ENCODE results near the gene CCDC28A.

Gene CCDC28A

DNA sequence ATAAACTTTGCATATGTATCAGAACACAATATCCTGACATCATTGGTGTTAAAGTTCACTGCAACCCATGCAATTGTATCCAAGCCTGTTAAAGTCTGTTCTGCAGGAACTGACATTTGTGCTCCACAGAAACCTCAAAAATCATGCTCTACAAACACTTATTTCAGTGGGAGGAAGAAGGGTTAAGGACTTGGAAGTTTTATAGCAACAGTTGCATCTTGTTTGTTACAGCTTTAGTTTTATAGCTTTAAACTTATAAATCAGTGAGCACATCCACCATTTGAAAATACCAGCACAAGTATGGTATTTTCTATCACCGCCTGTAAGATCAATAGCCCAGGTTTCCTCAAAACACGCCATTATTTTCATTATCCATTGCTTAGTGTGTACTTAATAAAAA is 23.2 kb downstream of the CCDC28A start:
- H3K27ac ChIP-seq (ENCODE audit: low read depth, low read length), result no peak overlapping the region
- peak overlapping the region; percentile 60; the same call in 1 of the 2 replicates for H3K4me3 ChIP-seq (ENCODE audit: low read length)
- 89% methylated on average over 2 of the region's 2 CpGs for WGBS
- no peak overlapping the region for H3K9ac ChIP-seq (ENCODE audit: low read depth, low read length)
- H3K4me1 ChIP-seq (ENCODE audit: insufficient read depth, low read length), result no peaks in the 10 kb centered on the region
- peaks cover 20% of the 10 kb centered on the region for H3K27me3 ChIP-seq (ENCODE audit: insufficient read depth, low read length)
- no peaks in the 10 kb centered on the region for H3K36me3 ChIP-seq (ENCODE audit: insufficient read depth, low read length)
- no peaks in the 10 kb centered on the region for H3K9me3 ChIP-seq (ENCODE audit: insufficient read depth, low read depth, low read length)

DNA sequence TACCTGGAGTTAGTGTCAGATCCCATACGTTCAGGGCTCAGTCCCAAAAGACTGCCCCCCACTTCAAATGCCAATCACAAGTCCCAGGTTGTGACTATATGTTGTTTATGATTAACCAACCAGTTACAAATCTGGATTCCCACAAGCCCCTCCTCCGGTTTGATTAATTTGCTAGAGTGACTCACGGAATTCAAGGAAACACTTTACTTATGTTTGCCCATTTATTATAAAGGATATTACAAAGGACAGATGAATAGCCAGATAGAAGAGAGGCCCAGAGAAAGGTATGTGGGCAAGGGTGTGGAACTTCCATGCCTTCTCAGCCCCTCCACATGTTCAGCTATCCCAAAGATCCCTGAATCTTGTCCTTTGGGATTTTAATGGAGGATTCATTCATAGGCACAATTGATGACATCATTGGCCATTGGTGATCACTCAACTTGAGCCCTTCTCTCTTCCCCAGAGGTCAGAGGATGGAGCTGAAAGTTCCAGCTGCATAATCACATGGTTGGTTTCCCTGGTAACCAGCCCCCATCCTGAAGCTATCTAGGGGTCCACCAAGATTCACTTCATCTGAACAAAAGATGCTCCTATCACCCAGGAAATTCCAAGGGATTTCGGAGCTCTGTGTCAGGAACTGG is 24.4 kb downstream of the CCDC28A start:
- Histone ChIP-seq H3K27ac (ENCODE audit: low read depth, low read length) (no peak overlapping the region), H3K4me1 (ENCODE audit: insufficient read depth, low read length) (no peaks in the 10 kb centered on the region), H3K36me3 (ENCODE audit: insufficient read depth, low read length) (no peaks in the 10 kb centered on the region), H3K27me3 (ENCODE audit: insufficient read depth, low read length) (peaks cover 20% of the 10 kb centered on the region), H3K9ac (ENCODE audit: low read depth, low read length) (no peak overlapping the region), H3K9me3 (ENCODE audit: insufficient read depth, low read depth, low read length) (no peaks in the 10 kb centered on the region), H3K4me3 (ENCODE audit: low read length) (no peak overlapping the region)
- WGBS, result 74% methylated on average over 2 of the region's 4 CpGs

DNA sequence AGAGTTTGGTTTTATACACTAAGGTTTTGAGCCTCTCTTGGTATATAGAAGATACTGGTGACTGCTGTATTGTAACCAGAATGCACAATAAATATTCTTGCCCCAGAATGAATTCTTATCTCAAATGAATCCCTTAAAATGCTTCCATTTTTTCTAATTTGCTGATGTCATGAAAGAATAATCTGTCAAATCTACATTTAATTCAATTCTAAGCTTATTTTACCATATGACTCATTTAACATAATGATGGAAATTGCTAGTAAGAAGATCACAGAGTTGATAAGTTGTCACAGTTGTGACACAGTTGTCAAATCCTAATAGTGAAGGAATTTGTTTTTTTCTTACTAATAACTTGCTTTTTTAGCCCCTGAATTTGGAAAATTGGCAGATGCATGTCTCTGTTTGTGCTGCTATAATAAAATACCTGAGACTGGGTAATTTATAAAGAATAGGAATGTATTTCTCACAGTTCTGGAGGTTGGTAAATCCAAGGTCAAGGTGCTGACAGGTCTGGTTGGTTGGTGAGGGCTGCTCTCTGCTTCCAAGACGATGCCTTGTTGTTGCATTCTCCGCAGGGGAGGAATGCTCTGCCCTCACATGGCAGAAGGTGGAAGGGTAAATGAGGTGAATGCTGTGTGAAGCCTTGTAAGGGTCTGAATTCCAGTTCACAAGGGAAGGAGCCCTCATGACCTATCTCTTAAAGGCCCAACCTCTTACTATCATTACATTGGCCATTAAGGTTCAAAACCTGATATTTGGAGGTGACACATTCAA is 27.0 kb downstream of the CCDC28A start:
- Histone ChIP-seq H3K27me3 (ENCODE audit: insufficient read depth, low read length) (peaks cover 15% of the 10 kb centered on the region), H3K9me3 (ENCODE audit: insufficient read depth, low read depth, low read length) (no peaks in the 10 kb centered on the region), H3K9ac (ENCODE audit: low read depth, low read length) (no peak overlapping the region), H3K36me3 (ENCODE audit: insufficient read depth, low read length) (no peaks in the 10 kb centered on the region), H3K27ac (ENCODE audit: low read depth, low read length) (no peak overlapping the region), H3K4me3 (ENCODE audit: low read length) (no peak overlapping the region), H3K4me1 (ENCODE audit: insufficient read depth, low read length) (no peaks in the 10 kb centered on the region)
- 36% methylated on average over 2 of the region's 2 CpGs for WGBS

DNA sequence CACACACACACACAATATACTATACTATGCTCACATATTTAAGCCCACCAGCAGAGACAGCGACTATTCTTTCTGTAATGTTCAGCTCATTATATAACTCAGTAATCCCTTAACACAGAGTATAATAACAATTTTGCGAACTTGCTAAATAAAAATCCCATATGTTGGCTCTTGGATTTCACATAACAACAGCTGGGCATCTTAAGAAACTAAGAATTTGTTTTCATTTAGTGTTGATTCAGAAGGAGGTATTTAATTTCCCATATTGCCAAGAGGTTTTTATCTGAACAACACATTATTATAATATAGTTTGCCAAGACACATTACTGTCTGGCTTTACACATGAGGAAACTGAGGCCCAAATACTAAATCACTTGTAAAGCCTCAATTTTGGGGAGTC is 29.8 kb downstream of the CCDC28A start:
- Histone ChIP-seq H3K9ac (ENCODE audit: low read depth, low read length) (no peak overlapping the region), H3K36me3 (ENCODE audit: insufficient read depth, low read length) (no peaks in the 10 kb centered on the region), H3K27ac (ENCODE audit: low read depth, low read length) (no peak overlapping the region), H3K4me1 (ENCODE audit: insufficient read depth, low read length) (no peaks in the 10 kb centered on the region), H3K4me3 (ENCODE audit: low read length) (no peak overlapping the region), H3K9me3 (ENCODE audit: insufficient read depth, low read depth, low read length) (no peaks in the 10 kb centered on the region), H3K27me3 (ENCODE audit: insufficient read depth, low read length) (no peaks in the 10 kb centered on the region; the same call in 1 of the 2 replicates)
- 96% methylated on average over 2 of the region's 2 CpGs for WGBS

DNA sequence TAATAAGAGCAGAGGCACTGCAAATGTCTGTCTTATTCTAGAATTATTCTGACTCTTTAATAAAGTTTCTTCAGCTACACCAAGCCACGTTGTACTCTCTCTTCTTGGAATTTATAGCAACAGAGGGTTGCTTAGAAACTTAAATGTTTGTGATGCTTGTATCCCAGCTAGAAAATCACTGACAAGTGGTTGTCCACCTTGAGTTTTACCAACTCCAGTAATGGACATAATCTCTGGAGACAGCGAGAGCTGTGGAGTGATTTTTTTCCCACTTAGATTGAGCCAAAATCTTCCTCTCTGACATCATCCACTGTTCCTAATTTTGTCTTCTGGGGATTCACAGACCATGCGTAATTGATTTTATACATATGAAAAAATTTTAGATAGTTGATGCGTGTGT is 30.3 kb downstream of the CCDC28A start:
- H3K4me1 ChIP-seq (ENCODE audit: insufficient read depth, low read length), result no peaks in the 10 kb centered on the region
- no peak overlapping the region for H3K4me3 ChIP-seq (ENCODE audit: low read length)
- no peaks in the 10 kb centered on the region for H3K9me3 ChIP-seq (ENCODE audit: insufficient read depth, low read depth, low read length)
- WGBS, result 97% methylated on average over 3 of the region's 4 CpGs
- H3K27me3 ChIP-seq (ENCODE audit: insufficient read depth, low read length), result no peaks in the 10 kb centered on the region; the same call in 1 of the 2 replicates
- no peaks in the 10 kb centered on the region for H3K36me3 ChIP-seq (ENCODE audit: insufficient read depth, low read length)
- H3K9ac ChIP-seq (ENCODE audit: low read depth, low read length), result no peak overlapping the region
- H3K27ac ChIP-seq (ENCODE audit: low read depth, low read length), result no peak overlapping the region

DNA sequence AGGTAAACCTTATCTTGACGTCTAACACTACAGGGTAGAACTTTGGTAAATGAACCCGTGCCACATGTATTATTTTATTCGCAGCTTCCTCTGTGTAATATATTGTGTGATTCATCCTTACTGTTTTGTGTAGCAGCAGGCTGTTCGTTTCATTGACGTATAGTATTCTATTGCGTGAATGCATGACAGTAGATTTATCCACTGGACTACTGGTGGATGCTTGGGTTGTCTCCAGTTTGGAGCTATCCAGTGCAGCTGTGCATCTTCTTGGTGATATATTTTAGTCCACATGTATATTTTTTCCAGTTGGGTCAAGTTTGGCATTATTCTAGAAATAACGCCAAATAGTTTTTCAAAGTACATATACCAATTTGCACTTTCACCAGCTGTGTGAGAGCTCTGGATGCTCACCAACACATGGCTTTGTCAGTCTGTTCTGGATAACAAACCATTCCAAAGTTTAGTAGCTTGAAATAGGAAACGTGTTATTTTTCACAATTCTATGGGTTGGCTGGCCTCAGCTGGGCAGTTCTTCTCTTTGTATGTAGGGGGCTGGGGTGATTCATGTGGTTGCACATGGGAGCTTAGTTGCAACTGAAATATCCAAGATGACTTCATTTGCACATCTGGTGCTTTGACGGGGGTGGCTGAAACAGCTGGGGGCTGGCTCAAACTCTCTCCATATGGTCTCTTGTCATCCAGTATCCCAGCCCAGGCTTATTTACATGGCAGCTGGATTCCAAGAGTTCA is 31.6 kb downstream of the CCDC28A start:
- H3K4me3 ChIP-seq (ENCODE audit: low read length), result no peak overlapping the region
- no peaks in the 10 kb centered on the region for H3K36me3 ChIP-seq (ENCODE audit: insufficient read depth, low read length)
- H3K9me3 ChIP-seq (ENCODE audit: insufficient read depth, low read depth, low read length), result no peaks in the 10 kb centered on the region
- H3K9ac ChIP-seq (ENCODE audit: low read depth, low read length), result no peak overlapping the region
- H3K27ac ChIP-seq (ENCODE audit: low read depth, low read length), result no peak overlapping the region
- no peaks in the 10 kb centered on the region for H3K4me1 ChIP-seq (ENCODE audit: insufficient read depth, low read length)
- no peaks in the 10 kb centered on the region; the same call in 1 of the 2 replicates for H3K27me3 ChIP-seq (ENCODE audit: insufficient read depth, low read length)
- WGBS, result 94% methylated on average over 9 of the region's 9 CpGs

DNA sequence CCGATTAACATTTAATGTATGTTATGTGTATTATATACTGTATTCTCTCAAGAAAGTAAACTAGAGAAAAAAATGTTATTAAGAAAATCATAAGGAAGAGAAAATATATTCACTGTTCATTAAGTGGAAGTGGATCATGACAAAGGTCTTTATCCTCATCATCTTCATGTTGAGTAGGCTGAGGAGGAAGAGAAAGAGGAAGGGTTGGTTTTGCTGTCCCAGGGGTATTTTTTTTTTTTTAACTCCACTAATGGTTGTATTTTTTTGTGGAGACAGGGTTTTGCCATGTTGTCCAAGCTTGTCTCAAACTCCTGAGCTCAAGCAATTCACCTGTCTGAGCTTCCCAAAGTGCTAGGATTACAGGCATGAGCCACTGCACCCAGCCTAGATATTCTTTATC is 33.3 kb downstream of the CCDC28A start:
- Histone ChIP-seq H3K27me3 (ENCODE audit: insufficient read depth, low read length) (no peaks in the 10 kb centered on the region; the same call in 1 of the 2 replicates), H3K9ac (ENCODE audit: low read depth, low read length) (no peak overlapping the region), H3K9me3 (ENCODE audit: insufficient read depth, low read depth, low read length) (no peaks in the 10 kb centered on the region), H3K4me1 (ENCODE audit: insufficient read depth, low read length) (no peaks in the 10 kb centered on the region), H3K4me3 (ENCODE audit: low read length) (no peak overlapping the region), H3K36me3 (ENCODE audit: insufficient read depth, low read length) (no peaks in the 10 kb centered on the region), H3K27ac (ENCODE audit: low read depth, low read length) (no peak overlapping the region)
- no CpG with 5 or more reads among the region's 1 CpG for WGBS

DNA sequence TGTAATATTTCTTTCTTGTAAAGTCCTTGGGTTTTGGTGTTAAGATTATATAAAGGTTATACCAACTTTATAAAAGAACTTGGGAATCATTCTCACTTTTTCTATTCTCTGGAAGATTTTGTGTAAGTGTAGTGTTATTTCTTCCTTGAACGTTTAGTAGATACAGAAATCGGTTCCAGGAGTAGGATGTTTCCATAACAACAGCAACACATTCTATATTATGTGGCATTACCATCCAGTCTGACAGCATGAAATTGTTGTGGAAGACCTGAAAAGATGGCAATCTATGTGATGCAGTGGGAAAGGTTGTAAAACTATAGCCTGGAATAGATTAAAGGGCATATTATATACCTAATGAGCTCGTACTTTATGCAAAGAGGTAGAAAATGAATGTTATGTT is 36.1 kb downstream of the CCDC28A start:
- Histone ChIP-seq H3K36me3 (ENCODE audit: insufficient read depth, low read length) (no peaks in the 10 kb centered on the region), H3K9ac (ENCODE audit: low read depth, low read length) (no peak overlapping the region), H3K4me1 (ENCODE audit: insufficient read depth, low read length) (no peaks in the 10 kb centered on the region), H3K27me3 (ENCODE audit: insufficient read depth, low read length) (no peaks in the 10 kb centered on the region), H3K9me3 (ENCODE audit: insufficient read depth, low read depth, low read length) (no peaks in the 10 kb centered on the region), H3K4me3 (ENCODE audit: low read length) (no peak overlapping the region), H3K27ac (ENCODE audit: low read depth, low read length) (no peak overlapping the region)
- 89% methylated on average over 1 of the region's 3 CpGs for WGBS

DNA sequence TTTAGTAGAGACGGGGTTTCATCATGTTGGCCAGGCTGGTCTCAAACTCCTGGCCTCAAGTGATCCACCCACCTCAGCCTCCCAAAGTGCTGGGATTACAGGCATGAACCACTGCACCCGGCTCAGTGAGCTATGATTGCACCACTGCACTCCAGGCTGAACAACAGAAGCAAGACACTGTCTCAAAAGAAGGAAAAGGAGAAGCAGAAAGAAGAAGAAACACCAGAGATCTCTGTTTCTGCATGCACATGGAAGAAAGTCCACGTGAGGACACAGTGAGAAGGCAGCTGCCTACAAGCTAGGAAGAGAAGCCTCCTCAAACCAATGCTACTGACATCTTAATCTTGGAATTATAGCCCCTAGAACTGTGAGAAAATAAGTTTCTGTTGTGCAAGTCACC is 38.3 kb downstream of the CCDC28A start:
- H3K4me3 ChIP-seq (ENCODE audit: low read length), result no peak overlapping the region
- no peak overlapping the region for H3K9ac ChIP-seq (ENCODE audit: low read depth, low read length)
- no peaks in the 10 kb centered on the region for H3K27me3 ChIP-seq (ENCODE audit: insufficient read depth, low read length)
- H3K36me3 ChIP-seq (ENCODE audit: insufficient read depth, low read length), result no peaks in the 10 kb centered on the region
- no peaks in the 10 kb centered on the region for H3K4me1 ChIP-seq (ENCODE audit: insufficient read depth, low read length)
- no peaks in the 10 kb centered on the region for H3K9me3 ChIP-seq (ENCODE audit: insufficient read depth, low read depth, low read length)
- H3K27ac ChIP-seq (ENCODE audit: low read depth, low read length), result no peak overlapping the region
- WGBS, result 89% methylated on average over 3 of the region's 3 CpGs

DNA sequence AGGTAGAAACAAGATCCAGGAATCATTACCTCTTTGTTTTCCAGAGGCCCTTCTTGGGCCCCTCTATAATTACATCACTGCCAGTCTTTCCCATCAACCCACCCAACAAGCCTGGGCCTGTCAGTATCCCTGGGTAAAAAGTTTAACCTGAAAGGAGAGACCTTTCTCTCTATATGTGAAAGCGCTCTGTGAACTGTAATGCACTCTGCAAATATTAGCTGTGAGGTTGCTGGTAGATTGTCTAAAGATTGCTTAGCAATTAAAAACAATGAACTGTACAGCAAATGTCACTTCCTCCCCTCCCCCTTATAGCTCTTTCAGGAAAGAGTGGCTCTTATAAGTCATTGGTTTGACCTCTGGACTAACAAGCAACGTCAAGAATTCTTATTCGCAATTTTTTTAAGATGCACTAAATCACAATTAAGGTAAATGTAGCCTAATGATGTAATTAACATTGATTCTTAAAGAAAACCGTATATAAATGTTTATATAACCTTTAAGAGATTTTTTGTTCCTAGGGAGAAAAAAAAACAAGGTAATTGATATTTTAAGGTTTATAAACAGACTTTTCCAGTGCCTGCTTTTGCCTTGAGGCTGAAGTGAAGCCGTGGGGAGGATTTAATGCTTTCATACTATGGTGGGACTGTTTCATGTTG is 40.7 kb downstream of the CCDC28A start:
- Histone ChIP-seq H3K9ac (ENCODE audit: low read depth, low read length) (no peak overlapping the region), H3K9me3 (ENCODE audit: insufficient read depth, low read depth, low read length) (no peaks in the 10 kb centered on the region), H3K36me3 (ENCODE audit: insufficient read depth, low read length) (no peaks in the 10 kb centered on the region), H3K4me3 (ENCODE audit: low read length) (no peak overlapping the region), H3K27ac (ENCODE audit: low read depth, low read length) (no peak overlapping the region), H3K4me1 (ENCODE audit: insufficient read depth, low read length) (peaks cover 16% of the 10 kb centered on the region), H3K27me3 (ENCODE audit: insufficient read depth, low read length) (no peaks in the 10 kb centered on the region)
- 82% methylated on average over 2 of the region's 5 CpGs for WGBS

DNA sequence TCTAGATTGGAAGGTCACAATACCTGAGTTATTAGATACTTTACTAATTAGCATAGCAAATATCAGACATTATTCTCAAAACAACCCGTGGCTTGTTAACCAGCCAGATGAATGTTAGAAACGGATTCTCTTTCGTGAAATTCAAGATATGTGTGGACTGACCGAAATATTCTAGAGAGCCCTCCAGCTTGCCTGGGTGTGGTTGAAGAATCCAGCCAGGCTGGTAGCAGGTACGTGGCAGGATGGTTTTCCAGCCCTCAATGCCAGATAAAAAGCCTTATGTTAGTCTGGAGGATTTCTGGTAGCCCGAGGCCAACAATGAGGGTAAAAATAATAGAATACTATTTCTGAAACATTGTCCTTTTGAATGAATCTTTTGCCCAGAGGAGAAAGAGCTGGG is 41.7 kb downstream of the CCDC28A start:
- peaks cover 16% of the 10 kb centered on the region for H3K4me1 ChIP-seq (ENCODE audit: insufficient read depth, low read length)
- H3K36me3 ChIP-seq (ENCODE audit: insufficient read depth, low read length), result no peaks in the 10 kb centered on the region
- 90% methylated on average over 6 of the region's 6 CpGs for WGBS
- H3K4me3 ChIP-seq (ENCODE audit: low read length), result no peak overlapping the region
- H3K9me3 ChIP-seq (ENCODE audit: insufficient read depth, low read depth, low read length), result no peaks in the 10 kb centered on the region
- no peak overlapping the region for H3K9ac ChIP-seq (ENCODE audit: low read depth, low read length)
- no peak overlapping the region for H3K27ac ChIP-seq (ENCODE audit: low read depth, low read length)
- H3K27me3 ChIP-seq (ENCODE audit: insufficient read depth, low read length), result no peaks in the 10 kb centered on the region

Data from HUES64 (cell line).